Osteoblast (primary cell): ENCODE results near the gene DLG2. TPM values are rescaled to one million over a fixed set of nuclear protein-coding genes. Genes with fewer than 3 reads are reported as not detected.

Experiments used
- DNase-seq: peaks from one replicate; pipeline ENCODE4 v3.0.0; 2011; ENCODE audit warnings: low spot score, mixed read lengths; ENCODE audit not compliant: insufficient read length; ENCODE audit errors: missing footprints
- H2AFZ ChIP-seq: 2 replicates; pipeline ENCODE4 v1.6.0; 2011; ENCODE audit warnings: mild to moderate bottlenecking, low read length
- H3K27ac ChIP-seq: 2 replicates; pipeline ENCODE4 v1.5.1; 2011; ENCODE audit warnings: mild to moderate bottlenecking, low read depth, low read length, moderate library complexity
- H3K27me3 ChIP-seq: 2 replicates; pipeline ENCODE4 v1.6.0; 2012; ENCODE audit warnings: mild to moderate bottlenecking, control low read depth, inconsistent platforms, low read length, moderate library complexity; ENCODE audit not compliant: insufficient read depth
- H3K36me3 ChIP-seq: 2 replicates; pipeline ENCODE4 v1.5.1; 2011; ENCODE audit warnings: mild to moderate bottlenecking, low read length, control low read depth, moderate library complexity; ENCODE audit not compliant: insufficient read depth
- H3K4me1 ChIP-seq: 2 replicates; pipeline ENCODE4 v1.5.1; 2011; ENCODE audit warnings: mild to moderate bottlenecking, low read length, control low read depth, moderate library complexity; ENCODE audit not compliant: insufficient read depth
- H3K4me2 ChIP-seq: 2 replicates; pipeline ENCODE4 v1.6.0; 2011; ENCODE audit warnings: mild to moderate bottlenecking, low read length; ENCODE audit not compliant: insufficient read depth
- H3K4me3 ChIP-seq: fragments of 200-600 bp; sonication (generic); 3 replicates; pipeline ENCODE4 v1.5.1; 2012; ENCODE audit warnings: mild to moderate bottlenecking, low read length, inconsistent platforms; ENCODE audit not compliant: insufficient read depth
- H3K79me2 ChIP-seq: 2 replicates; pipeline ENCODE4 v1.6.0; 2012; ENCODE audit warnings: mild to moderate bottlenecking, low read length, control low read depth, inconsistent platforms; ENCODE audit not compliant: insufficient read depth
- H3K9me3 ChIP-seq: 2 replicates; pipeline ENCODE4 v1.5.1; 2011; ENCODE audit warnings: low read depth, low read length, control low read depth
- H4K20me1 ChIP-seq: 2 replicates; pipeline ENCODE4 v1.6.0; 2012; ENCODE audit warnings: mild to moderate bottlenecking, low read length, control low read depth; ENCODE audit not compliant: insufficient read depth
- total RNA-seq: library from RNA; depleted of rRNA; stranded (reverse); fragments of >200 nt; gene quantifications from 2 replicates; pipeline ENCODE4 v1.2.3, GENCODE V29; 2012
- TF ChIP-seq, protein P1 (sequence below): IDR thresholded peaks from 2 replicates; pipeline ENCODE4 v1.5.1; 2011; ENCODE audit warnings: mild to moderate bottlenecking, low read depth, low read length, moderate library complexity; ENCODE audit errors: extremely low read depth

Gene DLG2
- total RNA-seq, 1 donor, result 3.3 TPM

DNA sequence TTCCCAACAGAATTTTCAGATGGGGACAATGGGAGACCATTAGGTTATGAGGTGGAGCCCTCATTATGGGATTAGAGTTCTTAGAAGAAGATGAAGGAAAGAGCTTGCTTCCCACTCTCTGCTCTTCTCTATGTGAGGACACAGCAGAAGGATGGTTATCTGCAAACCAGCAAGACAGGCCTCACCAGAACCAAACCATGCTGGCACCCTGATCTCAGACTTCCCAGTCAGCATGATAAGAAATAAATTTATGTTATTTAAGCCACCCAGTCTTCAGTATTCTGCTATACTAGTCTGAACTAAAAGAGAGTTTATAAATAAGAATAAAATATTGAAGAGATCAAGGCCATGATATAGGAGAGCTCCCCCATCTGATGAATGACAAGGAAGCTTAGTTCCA is 1394.6 kb downstream of the DLG2 start:
- H3K27ac ChIP-seq, result no peak overlapping the region
- TF ChIP-seq, protein P1, sequence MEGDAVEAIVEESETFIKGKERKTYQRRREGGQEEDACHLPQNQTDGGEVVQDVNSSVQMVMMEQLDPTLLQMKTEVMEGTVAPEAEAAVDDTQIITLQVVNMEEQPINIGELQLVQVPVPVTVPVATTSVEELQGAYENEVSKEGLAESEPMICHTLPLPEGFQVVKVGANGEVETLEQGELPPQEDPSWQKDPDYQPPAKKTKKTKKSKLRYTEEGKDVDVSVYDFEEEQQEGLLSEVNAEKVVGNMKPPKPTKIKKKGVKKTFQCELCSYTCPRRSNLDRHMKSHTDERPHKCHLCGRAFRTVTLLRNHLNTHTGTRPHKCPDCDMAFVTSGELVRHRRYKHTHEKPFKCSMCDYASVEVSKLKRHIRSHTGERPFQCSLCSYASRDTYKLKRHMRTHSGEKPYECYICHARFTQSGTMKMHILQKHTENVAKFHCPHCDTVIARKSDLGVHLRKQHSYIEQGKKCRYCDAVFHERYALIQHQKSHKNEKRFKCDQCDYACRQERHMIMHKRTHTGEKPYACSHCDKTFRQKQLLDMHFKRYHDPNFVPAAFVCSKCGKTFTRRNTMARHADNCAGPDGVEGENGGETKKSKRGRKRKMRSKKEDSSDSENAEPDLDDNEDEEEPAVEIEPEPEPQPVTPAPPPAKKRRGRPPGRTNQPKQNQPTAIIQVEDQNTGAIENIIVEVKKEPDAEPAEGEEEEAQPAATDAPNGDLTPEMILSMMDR, result no peak
- H3K9me3 ChIP-seq, result no peaks in the 10 kb centered on the region
- DNase-seq, result no peak
- H3K36me3 ChIP-seq, result no peaks in the 10 kb centered on the region
- no peak overlapping the region for H3K4me3 ChIP-seq
- no peak overlapping the region for H2AFZ ChIP-seq
- H3K79me2 ChIP-seq, result no peaks in the 10 kb centered on the region
- H3K4me2 ChIP-seq, result no peak overlapping the region
- H3K4me1 ChIP-seq, result no peaks in the 10 kb centered on the region
- H3K27me3 ChIP-seq, result no peaks in the 10 kb centered on the region
- H4K20me1 ChIP-seq, result no peaks in the 10 kb centered on the region

DNA sequence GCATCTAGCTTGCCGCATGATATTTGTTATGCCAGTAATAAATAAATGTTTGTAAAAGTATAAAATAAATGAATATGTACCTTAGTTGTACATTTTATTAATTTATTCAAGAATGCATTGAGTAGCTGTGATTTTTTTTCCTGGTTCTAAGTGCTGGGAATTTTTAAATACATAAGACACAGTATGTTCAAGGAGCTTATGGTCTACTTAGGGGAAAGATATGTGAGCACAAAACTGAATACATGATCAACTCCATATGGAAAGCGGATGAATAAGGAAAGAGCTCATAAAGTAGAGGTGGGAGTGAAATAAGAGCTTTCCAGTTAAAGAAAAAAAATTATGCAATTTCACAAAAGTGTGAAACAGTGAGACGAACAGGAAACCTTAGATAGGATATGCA is 1396.7 kb downstream of the DLG2 start:
- H3K27ac ChIP-seq, result no peak overlapping the region
- no peaks in the 10 kb centered on the region for H4K20me1 ChIP-seq
- no peaks in the 10 kb centered on the region for H3K4me1 ChIP-seq
- no peak overlapping the region for H2AFZ ChIP-seq
- TF ChIP-seq, protein P1, result no peak
- no peak overlapping the region for H3K4me2 ChIP-seq
- H3K9me3 ChIP-seq, result no peaks in the 10 kb centered on the region
- no peak for DNase-seq
- H3K27me3 ChIP-seq, result no peaks in the 10 kb centered on the region
- no peak overlapping the region for H3K4me3 ChIP-seq
- H3K79me2 ChIP-seq, result no peaks in the 10 kb centered on the region
- H3K36me3 ChIP-seq, result no peaks in the 10 kb centered on the region

DNA sequence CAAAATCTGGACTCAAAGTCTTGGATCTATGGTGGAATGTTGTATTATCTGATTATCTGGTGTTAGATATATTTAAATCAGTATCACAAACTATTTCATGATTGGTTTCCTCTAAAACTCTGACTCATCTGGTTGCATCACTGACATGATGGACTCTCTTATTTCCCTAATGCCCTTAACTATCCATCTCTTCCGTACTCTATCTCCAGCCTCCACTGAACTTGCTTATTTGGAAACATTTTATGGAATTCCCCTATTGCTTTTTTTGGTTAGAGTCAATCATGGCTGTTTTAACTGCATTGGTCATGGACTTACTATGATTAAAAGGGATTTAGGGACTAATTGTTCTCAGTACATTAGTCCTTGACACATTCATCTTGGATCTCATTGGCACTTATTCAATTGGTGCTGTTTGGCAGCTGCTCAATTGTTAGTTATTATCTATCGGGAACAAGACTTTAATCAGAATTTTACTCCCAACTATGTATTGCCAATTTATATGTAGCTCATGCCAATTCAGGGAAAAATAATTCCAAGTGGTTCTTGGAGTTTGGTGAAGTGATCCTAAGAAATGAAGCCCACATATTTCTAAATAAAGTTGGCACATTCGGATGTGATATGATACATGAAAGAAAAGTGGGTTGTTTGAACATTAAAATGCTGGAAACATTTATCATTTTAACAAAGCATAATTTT is 1399.0 kb downstream of the DLG2 start:
- Histone ChIP-seq H3K27me3 (no peaks in the 10 kb centered on the region), H2AFZ (no peak overlapping the region), H4K20me1 (no peaks in the 10 kb centered on the region), H3K79me2 (no peaks in the 10 kb centered on the region), H3K36me3 (no peaks in the 10 kb centered on the region), H3K4me1 (no peaks in the 10 kb centered on the region), H3K4me2 (no peak overlapping the region), H3K4me3 (no peak overlapping the region), H3K27ac (no peak overlapping the region), H3K9me3 (no peaks in the 10 kb centered on the region)
- TF ChIP-seq, protein P1, result no peak
- DNase-seq, result no peak

DNA sequence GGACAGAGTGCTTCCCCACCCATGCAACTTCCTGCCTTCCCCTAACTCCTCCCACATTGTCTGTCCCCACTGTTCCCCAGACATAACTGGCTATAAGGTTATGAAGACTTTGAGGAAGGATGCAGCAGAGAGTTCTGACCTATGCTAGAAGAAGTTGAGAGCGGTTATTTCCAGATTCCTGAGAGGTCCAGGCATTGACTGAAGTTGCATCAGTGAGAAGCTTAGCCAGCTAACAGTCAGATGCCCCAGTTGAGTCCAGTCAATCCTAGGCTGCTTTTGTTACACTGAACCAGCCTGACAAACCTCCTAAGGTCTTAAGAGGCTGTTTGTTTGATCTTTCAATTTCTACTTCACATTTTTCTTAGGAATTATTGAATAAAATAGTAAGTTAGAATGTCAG is 1403.1 kb downstream of the DLG2 start:
- no peak overlapping the region for H2AFZ ChIP-seq
- H3K27me3 ChIP-seq, result no peaks in the 10 kb centered on the region
- no peak overlapping the region for H3K4me3 ChIP-seq
- no peaks in the 10 kb centered on the region for H3K79me2 ChIP-seq
- H3K36me3 ChIP-seq, result no peaks in the 10 kb centered on the region
- DNase-seq, result no peak
- H3K4me2 ChIP-seq, result no peak overlapping the region
- no peaks in the 10 kb centered on the region for H3K9me3 ChIP-seq
- no peaks in the 10 kb centered on the region for H4K20me1 ChIP-seq
- H3K4me1 ChIP-seq, result no peaks in the 10 kb centered on the region
- TF ChIP-seq, protein P1, result no peak
- H3K27ac ChIP-seq, result no peak overlapping the region
